HUDEP-2 (cell line): ENCODE measurements around the gene VAV2.
"Not testable (repeated sequence)": the region's sequence is repeated elsewhere in the genome, so short reads cannot be mapped to it uniquely, and the experiment has no call there.

Experiments used
- DNase-seq, 76 experiments: peaks; one replicate each; lab custom pipeline; 2025; ENCODE audit not compliant: unreplicated experiment in 76 of 76; lab: John Stamatoyannopoulos, UW

Gene VAV2

GRCh38 chr9:133998915-133999595 lies 6.9 kb upstream of the VAV2 start:
- no peak for DNase-seq

DNA sequence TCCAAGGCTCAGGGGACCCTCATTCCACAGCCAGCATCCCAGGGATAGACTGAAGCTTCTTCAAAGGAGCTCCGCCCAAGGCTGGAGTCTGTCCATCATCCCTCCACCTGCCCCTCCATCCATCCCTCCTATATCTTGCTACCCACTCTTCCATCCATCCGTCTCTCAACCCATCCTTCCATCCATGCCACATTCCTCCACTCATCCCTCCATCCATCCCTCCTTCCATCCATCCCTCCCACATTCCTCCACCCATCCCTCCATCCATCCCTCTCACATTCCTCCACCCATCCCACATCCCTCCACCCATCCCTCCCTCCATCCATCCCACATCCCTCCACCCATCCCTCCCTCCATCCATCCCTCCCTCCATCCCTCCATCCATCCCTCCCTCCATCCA lies 5.5 kb upstream of the VAV2 start:
- DNase-seq, result no peak

GRCh38 chr9:133996531-133997520 lies 4.7 kb upstream of the VAV2 start:
- no peak for DNase-seq

DNA sequence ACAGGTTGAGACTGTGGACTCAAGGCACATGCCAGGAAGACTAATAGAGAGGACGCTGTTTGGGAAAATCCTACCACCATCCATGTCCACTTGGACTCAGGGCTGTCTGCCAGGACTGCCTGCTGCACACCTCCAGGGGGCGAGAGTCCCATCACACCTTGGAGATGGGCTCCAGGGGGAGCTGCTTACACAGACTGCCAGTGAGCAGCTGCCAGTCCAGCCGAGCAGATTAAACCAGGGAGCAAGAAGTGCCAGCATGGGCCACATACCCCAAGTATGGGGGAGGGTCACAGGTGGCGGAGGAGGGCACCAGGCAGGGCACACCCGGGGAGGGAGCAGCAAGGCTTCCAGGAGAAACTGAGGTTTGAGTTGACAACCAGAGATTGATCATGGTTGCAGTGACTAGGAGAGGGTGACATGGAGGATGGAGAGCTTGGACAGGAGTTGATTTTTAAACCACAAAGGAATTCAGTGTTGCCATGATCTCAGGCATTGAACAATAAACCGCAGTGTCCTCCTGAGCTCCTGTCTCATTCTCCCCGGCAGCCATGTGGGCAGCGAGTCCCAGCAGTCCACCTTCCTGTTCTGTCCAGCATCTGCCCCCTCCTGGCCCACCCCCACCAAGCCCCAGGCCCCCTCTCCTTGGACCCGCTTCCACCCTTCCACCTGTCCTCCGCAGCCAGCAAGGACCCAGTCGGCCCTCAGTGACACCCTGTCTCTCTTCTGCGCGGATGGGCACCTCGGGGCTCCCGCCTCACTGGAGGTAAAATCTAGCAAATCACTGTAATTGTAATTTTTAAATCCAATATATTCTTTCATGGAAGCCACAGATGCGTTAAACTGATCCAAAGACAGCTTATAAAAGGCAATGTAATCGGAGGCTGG lies 3.1 kb upstream of the VAV2 start:
- DNase-seq, result peak in 6 of 76 experiments; percentile 1 to 14 (median 8)

- DNase-seq, result peak in 67 of 76 experiments; percentile 2 to 85 (median 50)
Observed at GRCh38 chr9:133994353-133995011, 2.4 kb upstream of the VAV2 start.

- peak in 1 of 76 experiments; percentile 59 for DNase-seq
Observed at GRCh38 chr9:133993635-133994253, 1.6 kb upstream of the VAV2 start.

- peak in 70 of 76 experiments; percentile 16 to 83 (median 62) for DNase-seq
Observed at GRCh38 chr9:133992780-133993634, 883 bp upstream of the VAV2 start.

- DNase-seq, result no peak
Observed at GRCh38 chr9:133991214-133991921, 756 bp downstream of the VAV2 start.

GRCh38 chr9:133990366-133991213 lies 1.5 kb downstream of the VAV2 start:
- no peak for DNase-seq

GRCh38 chr9:133989625-133990365 lies 2.3 kb downstream of the VAV2 start:
- no peak for DNase-seq

DNA sequence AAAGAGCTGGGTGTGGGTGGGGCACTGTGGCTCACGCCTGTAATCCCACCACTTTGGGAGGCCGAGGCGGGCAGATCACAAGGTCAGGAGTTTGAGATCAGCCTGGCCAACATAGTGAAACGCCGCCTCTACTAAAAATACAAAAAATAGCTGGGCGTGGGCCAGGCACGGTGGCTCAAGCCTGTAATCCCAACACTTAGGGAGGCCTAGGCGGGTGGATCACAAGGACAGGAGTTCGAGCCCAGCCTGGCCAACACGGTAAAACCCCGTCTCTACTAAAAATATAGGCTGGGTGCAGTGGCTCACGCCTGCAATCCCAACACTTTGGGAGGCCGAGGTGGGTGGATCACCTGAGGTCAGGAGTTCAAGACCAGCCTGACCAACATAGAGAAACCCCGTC lies 3.4 kb downstream of the VAV2 start:
- not testable (repeated sequence) for DNase-seq

GRCh38 chr9:133987946-133988665 lies 4.0 kb downstream of the VAV2 start:
- no peak for DNase-seq

GRCh38 chr9:133987446-133987788 lies 4.7 kb downstream of the VAV2 start:
- DNase-seq, result no peak

GRCh38 chr9:133986774-133987445 lies 5.2 kb downstream of the VAV2 start:
- DNase-seq, result no peak

GRCh38 chr9:133986061-133986460 lies 6.1 kb downstream of the VAV2 start:
- DNase-seq, result no peak
